Neural progenitor cell (in vitro differentiated cells): ENCODE data around the gene KRTAP15-1. TPM values are rescaled to one million over a fixed set of nuclear protein-coding genes. Genes with fewer than 3 reads are reported as not detected.

Experiments used
- DNase-seq: peaks from one replicate; pipeline ENCODE4 v3.0.0-alpha.2; 2016; ENCODE audit warnings: low spot score
- H2AFZ ChIP-seq: fragments of 200-600 bp; sonication (generic); replicated peaks from 2 replicates; pipeline ENCODE4 v1.6.1; 2016; ENCODE audit warnings: antibody characterized with exemption
- H3F3A ChIP-seq: fragments of 200-600 bp; sonication (generic); 2 replicates; pipeline ENCODE4 v1.6.1; 2016; ENCODE audit warnings: antibody characterized with exemption, low read depth
- H3K27ac ChIP-seq: fragments of 200-600 bp; sonication (generic); 2 replicates; pipeline ENCODE4 v1.5.1; 2016; ENCODE audit warnings: mild to moderate bottlenecking
- H3K27me3 ChIP-seq: fragments of 200-600 bp; sonication (generic); 2 replicates; pipeline ENCODE4 v1.6.1; 2016; ENCODE audit warnings: mild to moderate bottlenecking, moderate library complexity
- H3K36me3 ChIP-seq: fragments of 200-600 bp; sonication (generic); 2 replicates; pipeline ENCODE4 v1.5.1; 2016
- H3K4me1 ChIP-seq: fragments of 200-600 bp; sonication (generic); 2 replicates; pipeline ENCODE4 v1.6.1; 2016; ENCODE audit warnings: mixed run types
- H3K4me2 ChIP-seq: fragments of 200-600 bp; sonication (generic); 2 replicates; pipeline ENCODE4 v1.6.1; 2016
- H3K4me3 ChIP-seq: fragments of 200-600 bp; sonication (generic); 2 replicates; pipeline ENCODE4 v1.5.1; 2016
- H3K79me2 ChIP-seq: fragments of 200-600 bp; sonication (generic); 2 replicates; pipeline ENCODE4 v1.6.1; 2016; ENCODE audit warnings: low read depth
- H3K9ac ChIP-seq: fragments of 200-600 bp; sonication (generic); 2 replicates; pipeline ENCODE4 v1.6.1; 2016
- H3K9me3 ChIP-seq: fragments of 200-600 bp; sonication (generic); 2 replicates; pipeline ENCODE4 v1.5.1; 2016; ENCODE audit warnings: low read depth
- H4K20me1 ChIP-seq: fragments of 200-600 bp; sonication (generic); 2 replicates; pipeline ENCODE4 v1.6.1; 2016; ENCODE audit warnings: low read depth
- H3K27ac Mint-ChIP-seq: 3 replicates; pipeline ENCODE4 v1.8.0; 2021; ENCODE audit warnings: mixed read lengths
- H3K27me3 Mint-ChIP-seq: 2 replicates; pipeline ENCODE4 v1.8.0; 2022; ENCODE audit warnings: low read depth, mild to moderate bottlenecking, inconsistent platforms, moderate library complexity, mixed read lengths; ENCODE audit not compliant: insufficient read depth
- H3K36me3 Mint-ChIP-seq: 3 replicates; pipeline ENCODE4 v1.8.0; 2021; ENCODE audit warnings: mixed read lengths
- H3K4me1 Mint-ChIP-seq: 3 replicates; pipeline ENCODE4 v1.8.0; 2021; ENCODE audit warnings: mixed read lengths
- H3K4me3 Mint-ChIP-seq: 3 replicates; pipeline ENCODE4 v1.8.0; 2021; ENCODE audit warnings: mild to moderate bottlenecking, moderate library complexity, mixed read lengths
- H3K9me3 Mint-ChIP-seq: 3 replicates; pipeline ENCODE4 v1.8.0; 2020; ENCODE audit warnings: mixed read lengths
- EZH2 ChIP-seq: fragments of 200-600 bp; sonication (generic); IDR thresholded peaks from 2 replicates; pipeline ENCODE4 v1.6.1; 2017; ENCODE audit warnings: antibody characterized with exemption, mild to moderate bottlenecking, moderate library complexity
- EZH2phosphoT487 ChIP-seq: fragments of 200-600 bp; sonication (generic); IDR thresholded peaks from 2 replicates; pipeline ENCODE4 v1.6.1; 2017; ENCODE audit warnings: antibody characterized with exemption
- total RNA-seq: library from RNA; depleted of rRNA; stranded (reverse); fragments of >200 nt; gene quantifications from 2 replicates; pipeline ENCODE4 v1.2.3, GENCODE V29; 2015; ENCODE audit warnings: low replicate concordance
- TF ChIP-seq, protein P1 (sequence below): fragments of 200-600 bp; sonication (generic); IDR thresholded peaks from 2 replicates; pipeline ENCODE4 v1.5.1; 2017; ENCODE audit warnings: antibody characterized with exemption, mild to moderate bottlenecking

KRTAP15-1 gene, protein sequence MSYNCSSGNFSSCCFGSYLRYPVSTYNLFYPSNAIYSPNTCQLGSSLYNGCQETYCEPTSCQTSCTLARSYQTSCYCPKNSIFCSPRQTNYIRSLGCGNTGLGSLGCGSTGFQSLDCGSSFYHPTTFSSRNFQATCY
- not detected in 2 replicates for total RNA-seq

DNA sequence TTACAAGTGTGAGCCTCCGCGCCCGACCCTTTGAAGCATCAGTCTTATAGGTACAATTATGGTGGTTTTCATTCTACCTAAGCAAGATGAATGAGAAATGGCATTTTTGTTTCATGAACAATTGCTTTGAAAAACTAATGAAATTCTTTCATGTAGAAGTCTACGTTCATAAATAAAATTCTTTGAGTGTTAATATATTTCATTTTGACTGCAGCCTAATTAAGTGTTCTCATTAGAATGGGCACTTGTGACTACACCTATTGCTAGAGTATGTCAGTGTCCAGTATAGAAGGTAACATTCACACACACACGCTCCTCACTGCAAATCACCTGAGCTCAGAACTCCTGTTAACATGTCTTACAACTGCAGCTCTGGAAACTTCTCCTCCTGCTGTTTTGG lies at the start of gene KRTAP15-1:
Gene KRTAP15-1, plus strand, starts transcription at position 301 of the 400 bp plus-strand sequence. Its CDS starts 53 bp downstream, at position 354.
- H3K4me3 Mint-ChIP-seq = no peak within 1 kb of the TSS
- H3K27me3 ChIP-seq = no peaks in the 10 kb centered on the region
- no peak within 1 kb of the TSS for H3K9ac ChIP-seq
- H3K4me3 ChIP-seq = no peak within 1 kb of the TSS
- no peak within 1 kb of the TSS for H3K27ac Mint-ChIP-seq
- no peaks in the 10 kb centered on the region for H3K27me3 Mint-ChIP-seq
- no peak within 1 kb of the TSS for H2AFZ ChIP-seq
- H3K36me3 ChIP-seq = no peaks in the 10 kb centered on the region
- H4K20me1 ChIP-seq = no peaks in the 10 kb centered on the region
- no peak for DNase-seq
- no peak within 1 kb of the TSS for H3K4me2 ChIP-seq
- TF ChIP-seq EZH2 = no peak
- TF ChIP-seq, protein P1, sequence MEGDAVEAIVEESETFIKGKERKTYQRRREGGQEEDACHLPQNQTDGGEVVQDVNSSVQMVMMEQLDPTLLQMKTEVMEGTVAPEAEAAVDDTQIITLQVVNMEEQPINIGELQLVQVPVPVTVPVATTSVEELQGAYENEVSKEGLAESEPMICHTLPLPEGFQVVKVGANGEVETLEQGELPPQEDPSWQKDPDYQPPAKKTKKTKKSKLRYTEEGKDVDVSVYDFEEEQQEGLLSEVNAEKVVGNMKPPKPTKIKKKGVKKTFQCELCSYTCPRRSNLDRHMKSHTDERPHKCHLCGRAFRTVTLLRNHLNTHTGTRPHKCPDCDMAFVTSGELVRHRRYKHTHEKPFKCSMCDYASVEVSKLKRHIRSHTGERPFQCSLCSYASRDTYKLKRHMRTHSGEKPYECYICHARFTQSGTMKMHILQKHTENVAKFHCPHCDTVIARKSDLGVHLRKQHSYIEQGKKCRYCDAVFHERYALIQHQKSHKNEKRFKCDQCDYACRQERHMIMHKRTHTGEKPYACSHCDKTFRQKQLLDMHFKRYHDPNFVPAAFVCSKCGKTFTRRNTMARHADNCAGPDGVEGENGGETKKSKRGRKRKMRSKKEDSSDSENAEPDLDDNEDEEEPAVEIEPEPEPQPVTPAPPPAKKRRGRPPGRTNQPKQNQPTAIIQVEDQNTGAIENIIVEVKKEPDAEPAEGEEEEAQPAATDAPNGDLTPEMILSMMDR = no peak
- no peak for TF ChIP-seq EZH2phosphoT487
- no peaks in the 10 kb centered on the region for H3K4me1 ChIP-seq
- no peaks in the 10 kb centered on the region for H3K9me3 Mint-ChIP-seq
- no peaks in the 10 kb centered on the region for H3K4me1 Mint-ChIP-seq
- H3K27ac ChIP-seq = no peak within 1 kb of the TSS
- no peaks in the 10 kb centered on the region for H3F3A ChIP-seq
- no peaks in the 10 kb centered on the region for H3K36me3 Mint-ChIP-seq
- no peaks in the 10 kb centered on the region for H3K79me2 ChIP-seq
- H3K9me3 ChIP-seq = no peaks in the 10 kb centered on the region

DNA sequence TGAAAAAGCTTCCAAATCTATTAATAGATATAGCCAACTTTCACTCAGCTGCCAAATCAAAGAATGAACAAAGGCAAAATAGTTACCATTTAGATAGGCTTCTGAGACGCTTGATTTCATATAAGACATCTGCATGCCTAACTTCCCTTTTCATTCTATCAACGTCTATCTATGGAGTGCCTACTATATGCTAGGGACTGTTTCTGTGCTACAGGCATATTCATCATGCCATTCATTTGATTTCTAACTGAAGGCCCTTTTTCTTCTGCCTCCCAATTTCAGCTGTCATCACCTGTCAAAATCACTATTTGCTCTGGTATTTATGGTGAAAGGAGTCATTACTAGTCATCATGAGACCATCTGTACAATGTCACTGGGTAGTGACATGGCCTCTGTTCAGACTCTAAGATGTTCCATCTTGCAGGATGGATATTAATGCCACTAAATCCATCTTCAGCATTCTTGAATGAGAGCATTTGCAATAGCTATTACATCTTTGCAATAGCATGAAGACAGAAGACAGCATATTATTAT lies 48.5 kb upstream of the KRTAP15-1 start:
- peaks cover 4% of the 10 kb centered on the region for H3K9me3 Mint-ChIP-seq
- H3K27ac ChIP-seq = no peak overlapping the region

DNA sequence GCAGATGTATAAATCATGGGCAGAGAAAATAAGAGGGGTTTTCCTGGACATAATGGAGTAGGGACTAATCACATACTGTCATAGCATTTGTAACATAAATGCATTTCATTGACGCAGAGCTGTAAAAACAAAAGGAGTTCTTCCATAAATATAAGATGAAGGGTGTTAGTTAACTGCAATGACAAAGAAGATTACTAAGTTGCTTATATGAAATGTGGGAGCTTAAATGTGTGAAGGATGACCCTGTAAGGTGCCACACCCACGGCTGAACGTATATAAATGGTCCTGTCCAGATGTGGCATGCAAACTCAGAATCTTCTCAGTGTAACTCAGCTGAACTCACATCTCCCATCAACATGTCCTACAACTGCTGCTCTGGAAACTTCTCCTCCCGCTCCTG lies 44.3 kb upstream of the KRTAP15-1 start, which contains the start of gene KRTAP13-1:
Gene KRTAP13-1, plus strand, starts transcription at position 301 of the 400 bp plus-strand sequence. Its CDS starts 56 bp downstream, at position 357.
- H3K36me3 Mint-ChIP-seq = no peaks in the 10 kb centered on the region
- H3K4me1 ChIP-seq = no peaks in the 10 kb centered on the region
- no peaks in the 10 kb centered on the region for H3K9me3 ChIP-seq
- H3K9ac ChIP-seq = no peak within 1 kb of the TSS
- no peaks in the 10 kb centered on the region for H3K36me3 ChIP-seq
- no peaks in the 10 kb centered on the region for H3K79me2 ChIP-seq
- TF ChIP-seq EZH2phosphoT487 (no peak), EZH2 (no peak)
- TF ChIP-seq, protein P1 = no peak
- H3K27me3 ChIP-seq = no peaks in the 10 kb centered on the region
- H3K4me3 ChIP-seq = no peak within 1 kb of the TSS
- peaks cover 2% of the 10 kb centered on the region for H3K27me3 Mint-ChIP-seq
- H4K20me1 ChIP-seq = no peaks in the 10 kb centered on the region
- H3K27ac Mint-ChIP-seq = no peak within 1 kb of the TSS
- no peak within 1 kb of the TSS for H2AFZ ChIP-seq
- no peaks in the 10 kb centered on the region for H3K9me3 Mint-ChIP-seq
- H3F3A ChIP-seq = no peaks in the 10 kb centered on the region
- no peak within 1 kb of the TSS for H3K4me2 ChIP-seq
- H3K4me1 Mint-ChIP-seq = no peaks in the 10 kb centered on the region
- no peak within 1 kb of the TSS for H3K27ac ChIP-seq
- no peak for DNase-seq
- no peak within 1 kb of the TSS for H3K4me3 Mint-ChIP-seq

More for the DNA sequence above, 48.5 kb upstream of the KRTAP15-1 start:
- H3K4me3 ChIP-seq = no peak overlapping the region
- H3K79me2 ChIP-seq = no peaks in the 10 kb centered on the region
- H3K4me1 ChIP-seq = no peaks in the 10 kb centered on the region
- no peak overlapping the region for H2AFZ ChIP-seq
- H3K27me3 Mint-ChIP-seq = peaks cover 4% of the 10 kb centered on the region
- no peak overlapping the region for H3K9ac ChIP-seq
- H3F3A ChIP-seq = no peaks in the 10 kb centered on the region
- H3K36me3 Mint-ChIP-seq = no peaks in the 10 kb centered on the region
- no peaks in the 10 kb centered on the region for H3K27me3 ChIP-seq
- H3K4me1 Mint-ChIP-seq = no peaks in the 10 kb centered on the region
- no peaks in the 10 kb centered on the region for H3K9me3 ChIP-seq
- no peak overlapping the region for H3K4me2 ChIP-seq
- H4K20me1 ChIP-seq = no peaks in the 10 kb centered on the region
- TF ChIP-seq EZH2 (no peak), EZH2phosphoT487 (no peak)
- TF ChIP-seq, protein P1 = no peak
- no peak overlapping the region for H3K27ac Mint-ChIP-seq
- no peak overlapping the region for H3K4me3 Mint-ChIP-seq
- DNase-seq = no peak
- no peaks in the 10 kb centered on the region for H3K36me3 ChIP-seq
